ENCODE data around the gene RBP2. TPM values are rescaled to one million over a fixed set of nuclear protein-coding genes. Genes with fewer than 3 reads are reported as not detected.

RBP2 gene
- polyA plus RNA-seq, 2 of the 4 experiments (the other 2 are of a cell fraction), result not detected

- TF ChIP-seq HMGXB4 (CRISPR knock-in tag; IDR thresholded peaks at IDR 0.05; ENCODE audit: borderline replicate concordance), result no peak
These were observed 3.1 kb downstream of the RBP2 start (continued) for GRCh38 chr3:139473155-139473771.

GRCh38 chr3:139472380-139473010 lies 3.8 kb downstream of the RBP2 start:
- H3K27ac ChIP-seq, result no peak overlapping the region
- DNase-seq (ENCODE audit: low read depth in 1 of 2, low spot score in 1 of 2) (no peak), ATAC-seq (no peak), FAIRE-seq (no peak)
- 14% methylated on average over 2 of the region's 3 CpGs for WGBS (ENCODE audit: missing lambda C conversion rate)
- no peak overlapping the region for H3K4me3 ChIP-seq
- CTCF ChIA-PET, result no interaction called here
- H3K4me1 ChIP-seq, result no peaks in the 10 kb centered on the region
- H3K4me2 ChIP-seq, result no peak overlapping the region
- H3K9me3 ChIP-seq, result no peaks in the 10 kb centered on the region
- POLR2A ChIA-PET, result no interaction called here
- TF ChIP-seq EHMT2 (IDR thresholded peaks at IDR 0.05; ENCODE audit: low read depth) (no peak), CBX2 (IDR thresholded peaks at IDR 0.05; ENCODE audit: borderline replicate concordance, low read depth) (no peak), CEBPB (IDR thresholded peaks at IDR 0.05) (no peak), ELK1 (IDR thresholded peaks at IDR 0.05; ENCODE audit: low read depth, low read length) (no peak), ZSCAN20 (CRISPR knock-in tag; IDR thresholded peaks at IDR 0.05) (no peak), CHD4 (IDR thresholded peaks at IDR 0.05; ENCODE audit: borderline replicate concordance) (no peak), PBX3 (IDR thresholded peaks at IDR 0.05) (no peak), FOSB (CRISPR knock-in tag; IDR thresholded peaks at IDR 0.05) (no peak), KDM5A (IDR thresholded peaks at IDR 0.05) (no peak), MYC (IDR thresholded peaks at IDR 0.05; ENCODE audit: borderline replicate concordance, low read length) (no peak), HOXB5 (CRISPR knock-in tag; IDR thresholded peaks at IDR 0.05) (no peak), TP53 (CRISPR knock-in tag; IDR thresholded peaks at IDR 0.05) (no peak), ATOH8 (CRISPR knock-in tag; IDR thresholded peaks at IDR 0.05; ENCODE audit: low read depth) (no peak)

GRCh38 chr3:139470199-139470598 lies 6.1 kb downstream of the RBP2 start:
- Histone ChIP-seq H3K4me3 (no peak overlapping the region), H3K9me3 (no peaks in the 10 kb centered on the region), H3K27ac (no peak overlapping the region), H3K4me2 (no peak overlapping the region), H3K4me1 (no peaks in the 10 kb centered on the region)
- ATAC-seq, result no peak
- POLR2A ChIA-PET, result no interaction called here
- 46% methylated on average over 2 of the region's 2 CpGs for WGBS (ENCODE audit: missing lambda C conversion rate)
- no peak for DNase-seq (ENCODE audit: low read depth in 1 of 2, low spot score in 1 of 2)
- CTCF ChIA-PET, result no interaction called here
- no peak for FAIRE-seq
- TF ChIP-seq RFX5 (IDR thresholded peaks at IDR 0.05), result no peak
- TF ChIP-seq ESRRA (IDR thresholded peaks at IDR 0.05; ENCODE audit: borderline replicate concordance, low read length), result no peak
- TF ChIP-seq POLR2A (IDR thresholded peaks at IDR 0.05; ENCODE audit: low read length), result no peak
- no peak for TF ChIP-seq KDM5A (IDR thresholded peaks at IDR 0.05)
- no peak for TF ChIP-seq GATA3 (IDR thresholded peaks at IDR 0.05; ENCODE audit: borderline replicate concordance)
- no peak for TF ChIP-seq MYC (IDR thresholded peaks at IDR 0.05; ENCODE audit: borderline replicate concordance, low read length)
- TF ChIP-seq TFCP2L1 (CRISPR knock-in tag; IDR thresholded peaks at IDR 0.05), result no peak
- no peak for TF ChIP-seq BCL3 (IDR thresholded peaks at IDR 0.05)
- no peak for TF ChIP-seq RAD21 (conservative IDR thresholded peaks at IDR 0.05 in 1 of 2, IDR thresholded peaks at IDR 0.05 in 1 of 2)
- no peak for TF ChIP-seq CBX2 (IDR thresholded peaks at IDR 0.05; ENCODE audit: borderline replicate concordance, low read depth)
- no peak for TF ChIP-seq USF2 (IDR thresholded peaks at IDR 0.05)
- TF ChIP-seq RCOR1 (IDR thresholded peaks at IDR 0.05; ENCODE audit: low read depth, low read length), result no peak
